HG03571 (cell line): ENCODE results near the gene YY2.
"Not testable (repeated sequence)": the region's sequence is repeated elsewhere in the genome, so short reads cannot be mapped to it uniquely, and the experiment has no call there.

ENCODE experiments used
- ATAC-seq: cut with Tn5 transposase; IDR thresholded peaks from one replicate; pipeline ENCODE4 v1.9.1; 2021; ENCODE audit not compliant: unreplicated experiment

YY2 gene

GRCh38 chrX:21873063-21873775 is 17.4 kb downstream of the YY2 start:
- no peak for ATAC-seq

GRCh38 chrX:21874182-21874581 is 18.4 kb downstream of the YY2 start:
- not testable (repeated sequence) for ATAC-seq

GRCh38 chrX:21875013-21875412 is 19.2 kb downstream of the YY2 start:
- ATAC-seq = no peak

GRCh38 chrX:21881881-21882574 is 26.2 kb downstream of the YY2 start:
- ATAC-seq = no peak

GRCh38 chrX:21883258-21883657 is 27.5 kb downstream of the YY2 start:
- no peak for ATAC-seq

- no peak for ATAC-seq
Observed at GRCh38 chrX:21885568-21885967, 29.8 kb downstream of the YY2 start.

GRCh38 chrX:21905313-21905712 is 49.5 kb downstream of the YY2 start:
- no peak for ATAC-seq

- no peak for ATAC-seq
Observed at GRCh38 chrX:21905953-21906352, 50.2 kb downstream of the YY2 start.

- no peak for ATAC-seq
Observed at GRCh38 chrX:21907260-21907659, 51.5 kb downstream of the YY2 start.
